ENCODE measurements around the gene SH3BGRL3.

GRCh38 chr1:26287033-26287711, 7.3 kb downstream of the SH3BGRL3 start:
- no peak for TF ChIP-seq EP300 (IDR thresholded peaks at IDR 0.05)
- no peak for TF ChIP-seq CTCF (IDR thresholded peaks at IDR 0.05)
- TF ChIP-seq POLR2A (IDR thresholded peaks at IDR 0.05), result no peak
